IPS-15b (cell line): ENCODE data around the gene USP46.

Experiments used
- H3K27me3 ChIP-seq: one replicate; pipeline ENCODE4 v1.6.1; 2013; ENCODE audit warnings: low read length; ENCODE audit not compliant: control insufficient read depth, insufficient read depth
- H3K36me3 ChIP-seq: one replicate; pipeline ENCODE4 v1.6.1; 2013; ENCODE audit warnings: low read length; ENCODE audit not compliant: control insufficient read depth, insufficient read depth
- H3K4me1 ChIP-seq: one replicate; pipeline ENCODE4 v1.6.1; 2013; ENCODE audit warnings: mild to moderate bottlenecking, low read length; ENCODE audit not compliant: control insufficient read depth, insufficient read depth
- H3K4me3 ChIP-seq: one replicate; pipeline ENCODE4 v1.5.1; 2013; ENCODE audit warnings: low read depth, low read length
- H3K9ac ChIP-seq: one replicate; pipeline ENCODE4 v1.6.1; 2013; ENCODE audit warnings: low read depth, mild to moderate bottlenecking, low read length
- H3K9me3 ChIP-seq: one replicate; pipeline ENCODE4 v1.6.1; 2013; ENCODE audit warnings: mild to moderate bottlenecking, low read length; ENCODE audit not compliant: control insufficient read depth, insufficient read depth

Gene USP46

GRCh38 chr4:52579602-52580272, 79.4 kb downstream of the USP46 start:
- Histone ChIP-seq H3K4me3 (no peak overlapping the region), H3K4me1 (no peaks in the 10 kb centered on the region), H3K27me3 (no peaks in the 10 kb centered on the region), H3K9ac (no peak overlapping the region), H3K9me3 (no peaks in the 10 kb centered on the region), H3K36me3 (no peaks in the 10 kb centered on the region)

GRCh38 chr4:52578951-52579350, 80.2 kb downstream of the USP46 start:
- Histone ChIP-seq H3K36me3 (no peaks in the 10 kb centered on the region), H3K4me3 (no peak overlapping the region), H3K9ac (no peak overlapping the region), H3K9me3 (no peaks in the 10 kb centered on the region), H3K27me3 (no peaks in the 10 kb centered on the region), H3K4me1 (no peaks in the 10 kb centered on the region)

- H3K4me3 ChIP-seq: no peak overlapping the region
- H3K4me1 ChIP-seq: no peaks in the 10 kb centered on the region
- H3K27me3 ChIP-seq: no peaks in the 10 kb centered on the region
- H3K36me3 ChIP-seq: no peaks in the 10 kb centered on the region
- H3K9me3 ChIP-seq: no peaks in the 10 kb centered on the region
- H3K9ac ChIP-seq: no peak overlapping the region
Observed at GRCh38 chr4:52577624-52577962, 81.5 kb downstream of the USP46 start.

- no peak overlapping the region for H3K4me3 ChIP-seq
- H3K27me3 ChIP-seq: no peaks in the 10 kb centered on the region
- no peaks in the 10 kb centered on the region for H3K4me1 ChIP-seq
- no peaks in the 10 kb centered on the region for H3K9me3 ChIP-seq
- no peaks in the 10 kb centered on the region for H3K36me3 ChIP-seq
- H3K9ac ChIP-seq: no peak overlapping the region
Observed at GRCh38 chr4:52576961-52577623, 82.0 kb downstream of the USP46 start.

GRCh38 chr4:52576326-52576725, 82.8 kb downstream of the USP46 start:
- H3K9ac ChIP-seq: no peak overlapping the region
- no peak overlapping the region for H3K4me3 ChIP-seq
- H3K27me3 ChIP-seq: no peaks in the 10 kb centered on the region
- H3K9me3 ChIP-seq: no peaks in the 10 kb centered on the region
- H3K4me1 ChIP-seq: no peaks in the 10 kb centered on the region
- H3K36me3 ChIP-seq: no peaks in the 10 kb centered on the region

GRCh38 chr4:52575406-52575805, 83.7 kb downstream of the USP46 start:
- H3K9me3 ChIP-seq: no peaks in the 10 kb centered on the region
- H3K27me3 ChIP-seq: no peaks in the 10 kb centered on the region
- H3K36me3 ChIP-seq: no peaks in the 10 kb centered on the region

GRCh38 chr4:52574036-52574435, 85.1 kb downstream of the USP46 start:
- Histone ChIP-seq H3K36me3 (no peaks in the 10 kb centered on the region), H3K4me1 (no peaks in the 10 kb centered on the region), H3K27me3 (no peaks in the 10 kb centered on the region), H3K4me3 (no peak overlapping the region), H3K9ac (no peak overlapping the region), H3K9me3 (no peaks in the 10 kb centered on the region)

More at GRCh38 chr4:52575406-52575805, 83.7 kb downstream of the USP46 start:
- Histone ChIP-seq H3K4me1 (no peaks in the 10 kb centered on the region), H3K9ac (no peak overlapping the region), H3K4me3 (no peak overlapping the region)

GRCh38 chr4:52573551-52573950, 85.5 kb downstream of the USP46 start:
- peaks cover under 1% of the 10 kb centered on the region for H3K4me1 ChIP-seq
- no peaks in the 10 kb centered on the region for H3K36me3 ChIP-seq
- no peaks in the 10 kb centered on the region for H3K27me3 ChIP-seq
- H3K4me3 ChIP-seq: no peak overlapping the region
- H3K9me3 ChIP-seq: no peaks in the 10 kb centered on the region
- no peak overlapping the region for H3K9ac ChIP-seq

GRCh38 chr4:52572936-52573485, 86.1 kb downstream of the USP46 start:
- H3K9ac ChIP-seq: no peak overlapping the region
- H3K27me3 ChIP-seq: no peaks in the 10 kb centered on the region
- H3K36me3 ChIP-seq: no peaks in the 10 kb centered on the region
- no peak overlapping the region for H3K4me3 ChIP-seq
- no peaks in the 10 kb centered on the region for H3K9me3 ChIP-seq
- H3K4me1 ChIP-seq: peaks cover 2% of the 10 kb centered on the region

- Histone ChIP-seq H3K4me1 (peaks cover 2% of the 10 kb centered on the region), H3K36me3 (no peaks in the 10 kb centered on the region), H3K4me3 (no peak overlapping the region), H3K9ac (no peak overlapping the region), H3K27me3 (no peaks in the 10 kb centered on the region), H3K9me3 (no peaks in the 10 kb centered on the region)
Observed at GRCh38 chr4:52568351-52568750, 90.8 kb downstream of the USP46 start.

- Histone ChIP-seq H3K4me1 (peaks cover 2% of the 10 kb centered on the region), H3K9ac (no peak overlapping the region), H3K27me3 (no peaks in the 10 kb centered on the region), H3K36me3 (no peaks in the 10 kb centered on the region), H3K4me3 (no peak overlapping the region), H3K9me3 (no peaks in the 10 kb centered on the region)
Observed at GRCh38 chr4:52566136-52567031, 92.7 kb downstream of the USP46 start.
